ENCODE data around the gene MRPS7.

DNA sequence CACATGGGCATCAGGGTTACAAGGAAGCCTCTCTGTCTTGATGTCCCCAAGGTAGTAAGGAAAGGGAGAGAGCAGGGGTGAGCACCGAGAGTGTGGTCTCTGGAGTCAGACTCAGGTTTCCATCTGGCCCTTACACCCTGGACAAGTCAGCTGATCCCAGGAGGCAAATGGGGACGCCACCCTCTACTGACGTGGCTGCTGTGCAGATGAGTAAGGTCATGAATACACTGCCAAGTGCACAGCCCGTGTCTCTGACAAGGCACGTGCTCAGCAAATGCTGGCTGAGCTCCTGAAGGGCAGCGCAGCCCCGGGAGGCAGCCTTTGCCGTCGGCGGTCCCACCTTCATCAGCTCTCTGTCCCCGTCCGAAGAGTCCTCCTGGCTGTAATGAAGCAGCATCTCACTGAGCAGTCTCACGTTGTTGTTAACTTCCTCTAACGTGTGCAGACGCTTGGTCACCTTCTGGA lies 19.7 kb upstream of the MRPS7 start:
- TF ChIP-seq, protein P1, sequence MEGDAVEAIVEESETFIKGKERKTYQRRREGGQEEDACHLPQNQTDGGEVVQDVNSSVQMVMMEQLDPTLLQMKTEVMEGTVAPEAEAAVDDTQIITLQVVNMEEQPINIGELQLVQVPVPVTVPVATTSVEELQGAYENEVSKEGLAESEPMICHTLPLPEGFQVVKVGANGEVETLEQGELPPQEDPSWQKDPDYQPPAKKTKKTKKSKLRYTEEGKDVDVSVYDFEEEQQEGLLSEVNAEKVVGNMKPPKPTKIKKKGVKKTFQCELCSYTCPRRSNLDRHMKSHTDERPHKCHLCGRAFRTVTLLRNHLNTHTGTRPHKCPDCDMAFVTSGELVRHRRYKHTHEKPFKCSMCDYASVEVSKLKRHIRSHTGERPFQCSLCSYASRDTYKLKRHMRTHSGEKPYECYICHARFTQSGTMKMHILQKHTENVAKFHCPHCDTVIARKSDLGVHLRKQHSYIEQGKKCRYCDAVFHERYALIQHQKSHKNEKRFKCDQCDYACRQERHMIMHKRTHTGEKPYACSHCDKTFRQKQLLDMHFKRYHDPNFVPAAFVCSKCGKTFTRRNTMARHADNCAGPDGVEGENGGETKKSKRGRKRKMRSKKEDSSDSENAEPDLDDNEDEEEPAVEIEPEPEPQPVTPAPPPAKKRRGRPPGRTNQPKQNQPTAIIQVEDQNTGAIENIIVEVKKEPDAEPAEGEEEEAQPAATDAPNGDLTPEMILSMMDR (IDR thresholded peaks at IDR 0.05; ENCODE audit: insufficient read depth, low read length, poor library complexity, severe bottlenecking) = no peak
- no peak for TF ChIP-seq EZH2phosphoT487 (conservative IDR thresholded peaks at IDR 0.05; ENCODE audit: low read length)

Data from SU-DHL-6 (cell line).